GM12864 (cell line): ENCODE results near the gene MYL4.

Source experiments
- DNase-seq: peaks from one replicate; pipeline ENCODE4 v3.0.0-alpha.2; 2011; ENCODE audit warnings: low read depth
- H3K4me3 ChIP-seq: 2 replicates; pipeline ENCODE4 v1.5.1; 2011; ENCODE audit warnings: mild to moderate bottlenecking, low read depth, low read length, control low read depth
- TF ChIP-seq, protein P1 (sequence below): IDR thresholded peaks from 2 replicates; pipeline ENCODE4 v1.5.1; 2011; ENCODE audit warnings: low read depth, mild to moderate bottlenecking, moderate library complexity, low read length, control low read depth, inconsistent platforms; ENCODE audit errors: missing control alignments

MYL4 gene

DNA sequence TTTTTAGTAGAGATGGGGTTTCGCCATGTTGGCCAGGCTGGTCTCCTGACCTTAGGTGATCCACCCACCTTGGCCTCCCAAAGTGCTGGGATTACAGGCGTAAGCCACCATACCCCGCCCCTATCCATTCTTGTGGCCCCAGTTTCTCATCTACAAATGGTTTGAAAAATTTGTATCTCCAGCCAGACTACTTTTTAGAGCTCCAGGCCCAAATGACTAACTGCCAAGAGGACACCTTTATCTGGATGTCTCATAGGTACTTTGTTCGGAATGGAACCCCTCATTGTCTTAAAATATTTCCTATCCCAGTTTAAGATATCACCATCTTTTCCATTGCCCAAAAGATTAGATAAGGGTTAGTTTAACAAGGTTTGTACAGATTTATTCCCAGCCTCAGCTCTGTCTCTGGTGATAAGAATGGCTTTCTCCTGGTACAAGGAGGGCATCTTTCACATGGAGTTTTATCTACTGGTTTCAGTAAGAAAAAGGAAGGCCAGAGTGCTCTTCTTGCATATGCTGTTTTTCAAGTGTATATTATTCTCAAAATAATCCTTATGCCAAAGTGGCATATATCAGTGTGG is 15.1 kb upstream of the MYL4 start:
- no peak overlapping the region for H3K4me3 ChIP-seq
- no peak for DNase-seq
- TF ChIP-seq, protein P1, sequence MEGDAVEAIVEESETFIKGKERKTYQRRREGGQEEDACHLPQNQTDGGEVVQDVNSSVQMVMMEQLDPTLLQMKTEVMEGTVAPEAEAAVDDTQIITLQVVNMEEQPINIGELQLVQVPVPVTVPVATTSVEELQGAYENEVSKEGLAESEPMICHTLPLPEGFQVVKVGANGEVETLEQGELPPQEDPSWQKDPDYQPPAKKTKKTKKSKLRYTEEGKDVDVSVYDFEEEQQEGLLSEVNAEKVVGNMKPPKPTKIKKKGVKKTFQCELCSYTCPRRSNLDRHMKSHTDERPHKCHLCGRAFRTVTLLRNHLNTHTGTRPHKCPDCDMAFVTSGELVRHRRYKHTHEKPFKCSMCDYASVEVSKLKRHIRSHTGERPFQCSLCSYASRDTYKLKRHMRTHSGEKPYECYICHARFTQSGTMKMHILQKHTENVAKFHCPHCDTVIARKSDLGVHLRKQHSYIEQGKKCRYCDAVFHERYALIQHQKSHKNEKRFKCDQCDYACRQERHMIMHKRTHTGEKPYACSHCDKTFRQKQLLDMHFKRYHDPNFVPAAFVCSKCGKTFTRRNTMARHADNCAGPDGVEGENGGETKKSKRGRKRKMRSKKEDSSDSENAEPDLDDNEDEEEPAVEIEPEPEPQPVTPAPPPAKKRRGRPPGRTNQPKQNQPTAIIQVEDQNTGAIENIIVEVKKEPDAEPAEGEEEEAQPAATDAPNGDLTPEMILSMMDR = no peak

DNA sequence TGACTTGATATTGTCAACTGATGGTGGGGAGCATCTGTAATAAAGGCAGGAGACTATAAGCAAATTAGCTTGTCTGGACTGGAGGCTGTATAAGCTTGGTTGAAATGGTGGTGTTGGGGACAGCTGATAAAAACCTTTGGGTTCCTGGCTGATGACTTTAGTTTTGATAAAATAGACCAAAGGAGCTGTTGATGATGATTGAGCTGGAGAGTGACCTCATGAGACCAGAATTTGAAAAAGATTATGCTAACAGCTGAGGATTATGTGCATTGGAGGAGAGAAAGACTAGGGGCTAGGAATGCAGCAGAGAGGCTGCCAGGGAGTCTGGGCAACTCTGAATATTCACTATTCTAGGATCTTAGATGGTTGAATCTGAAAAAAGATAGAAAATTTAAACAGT is 11.3 kb upstream of the MYL4 start:
- TF ChIP-seq, protein P1 = no peak
- DNase-seq = no peak
- no peak overlapping the region for H3K4me3 ChIP-seq

DNA sequence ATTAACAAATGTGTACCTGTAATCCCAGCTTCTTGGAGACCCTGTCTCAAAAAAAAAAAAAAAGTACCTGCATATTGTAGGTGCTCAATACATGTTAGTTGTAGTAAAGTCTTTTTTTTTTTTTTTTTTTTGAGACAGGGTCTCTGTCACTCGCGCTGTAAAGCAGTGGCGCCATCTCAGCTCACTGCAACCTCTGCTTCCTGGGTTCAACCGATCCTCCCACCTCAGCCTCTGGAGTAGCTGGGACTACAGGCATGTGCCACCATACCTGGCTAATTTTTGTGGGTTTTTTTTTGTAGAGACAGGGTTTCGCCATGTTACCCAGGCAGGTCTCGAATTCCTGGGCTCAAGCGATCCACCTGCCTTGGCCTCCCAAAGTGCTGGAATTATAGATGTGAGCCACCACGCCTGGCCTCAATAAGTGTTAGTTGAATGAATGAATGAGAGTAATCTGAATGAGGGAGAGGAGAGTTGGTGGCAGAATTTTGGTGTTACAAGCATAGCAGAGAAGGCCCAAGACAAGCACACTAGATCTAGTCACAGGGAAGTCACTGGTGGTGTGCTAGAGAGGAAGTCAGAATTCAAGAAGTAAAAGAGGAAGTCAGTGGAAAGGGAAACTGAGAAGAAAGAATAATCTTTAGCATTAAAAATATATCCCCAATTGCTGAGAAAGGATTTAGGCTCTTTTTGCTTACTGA is 9.4 kb upstream of the MYL4 start:
- TF ChIP-seq, protein P1 = no peak
- H3K4me3 ChIP-seq = no peak overlapping the region; the same call in 1 of the 2 replicates
- DNase-seq = peak; percentile 43

DNA sequence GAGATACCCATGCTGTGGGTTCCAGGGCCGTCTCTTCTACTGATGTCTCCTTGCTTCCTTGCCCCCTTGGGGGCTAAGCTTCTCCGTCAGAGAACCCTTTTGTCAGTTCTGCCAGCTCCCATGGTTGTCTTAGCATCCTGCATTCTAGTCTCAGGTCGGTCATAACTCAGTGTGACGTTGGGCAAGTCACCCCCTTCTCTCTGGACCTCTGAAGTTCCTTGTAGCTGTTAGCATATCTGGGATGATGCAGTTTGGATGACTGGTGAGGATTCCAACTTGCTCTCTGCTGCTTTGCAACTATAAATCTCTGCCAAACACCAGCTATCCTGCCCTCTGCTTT is 8.9 kb upstream of the MYL4 start:
- H3K4me3 ChIP-seq = peak overlapping the region; percentile 2; the same call in 1 of the 2 replicates
- DNase-seq = no peak
- TF ChIP-seq, protein P1 = no peak

DNA sequence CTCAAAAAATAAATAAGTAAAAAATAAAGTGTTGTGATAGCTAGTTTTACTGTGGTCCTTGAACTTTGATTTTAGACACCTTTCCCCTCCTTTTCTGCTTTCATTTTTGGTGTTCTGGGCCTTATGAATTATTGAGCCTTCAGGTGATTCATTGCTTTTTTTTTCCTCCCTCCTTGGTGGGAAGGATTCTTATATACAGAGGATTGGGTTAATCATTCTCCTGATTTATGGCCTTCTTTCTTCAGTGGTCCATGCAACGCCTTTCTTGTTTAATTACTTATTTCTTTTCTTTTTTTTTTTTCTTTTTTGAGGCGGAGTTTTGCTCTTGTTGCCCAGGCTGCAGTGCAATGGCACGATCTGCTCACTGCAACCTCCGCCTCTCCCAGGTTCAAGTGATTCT is 8.0 kb upstream of the MYL4 start:
- no peak for DNase-seq
- H3K4me3 ChIP-seq = no peak overlapping the region
- TF ChIP-seq, protein P1 = no peak

DNA sequence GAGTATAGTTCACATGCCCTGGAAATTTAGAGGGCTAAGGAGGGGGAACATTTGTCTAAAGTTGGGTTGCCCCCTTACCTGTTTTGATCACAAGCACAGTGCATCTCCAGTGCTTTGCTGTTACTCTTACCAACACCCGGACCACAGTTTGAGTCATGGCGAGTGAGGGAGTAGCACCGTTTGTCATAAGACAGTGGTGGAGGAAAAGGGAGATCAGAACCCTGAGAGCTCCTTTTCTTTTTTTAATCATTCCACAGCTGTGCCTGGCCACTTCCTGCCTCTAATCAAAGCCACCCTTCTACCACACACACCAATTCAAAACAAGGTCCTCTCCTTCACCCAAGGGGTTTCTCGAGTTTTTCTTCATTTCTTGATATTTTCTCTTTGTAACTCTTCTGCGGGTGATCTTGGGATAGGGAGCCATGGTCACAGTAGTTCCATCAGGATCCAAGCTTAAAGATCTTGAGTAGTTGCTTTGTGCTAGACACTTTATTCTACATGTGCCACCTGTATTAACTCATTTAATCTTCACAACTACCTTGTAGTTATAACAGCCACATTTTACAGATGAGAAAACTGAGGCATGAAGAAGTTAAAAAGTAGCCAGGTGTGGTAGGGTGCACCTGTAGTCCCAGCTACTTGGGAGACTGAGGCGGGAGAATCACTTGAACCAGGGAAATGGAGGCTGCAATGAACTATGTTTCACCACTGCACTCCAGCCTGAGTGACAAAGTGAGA is 5.0 kb upstream of the MYL4 start:
- no peak overlapping the region; the same call in 1 of the 2 replicates for H3K4me3 ChIP-seq
- DNase-seq = no peak

More for the DNA sequence above, 5.0 kb upstream of the MYL4 start:
- TF ChIP-seq, protein P1 = no peak
